Natural killer cell (primary cell): ENCODE data around the gene JADE1. TPM values are rescaled to one million over a fixed set of nuclear protein-coding genes. Genes with fewer than 3 reads are reported as not detected.

ENCODE experiments used
- ATAC-seq, 3 donors: fragments of 150-1000 bp in 2 of 3; fragments of 200-7000 bp in 1 of 3; cut with Tn5 transposase; 1 replicate in 1 of 3; 2 replicates in 2 of 3; pipeline ENCODE4 v1.10.0; 2021; ENCODE audit warnings: mild to moderate bottlenecking in 2 of 3, moderate library complexity in 2 of 3
- DNase-seq, 2 donors: peaks; one replicate each; pipeline versions ENCODE4 v3.0.0 to v3.0.0-alpha.2; 2013 to 2021; ENCODE audit warnings: mixed read lengths in 1 of 2
- H3K27ac ChIP-seq: one replicate; pipeline ENCODE4 v1.5.1; 2013; ENCODE audit warnings: mild to moderate bottlenecking, low read length
- H3K27me3 ChIP-seq: one replicate; pipeline ENCODE4 v1.6.1; 2013; ENCODE audit warnings: low read length; ENCODE audit not compliant: control insufficient read depth, insufficient read depth
- H3K36me3 ChIP-seq: one replicate; pipeline ENCODE4 v1.6.1; 2013; ENCODE audit warnings: low read length; ENCODE audit not compliant: control insufficient read depth, insufficient read depth
- H3K4me1 ChIP-seq: one replicate; pipeline ENCODE4 v1.6.1; 2013; ENCODE audit warnings: low read length; ENCODE audit not compliant: control insufficient read depth, insufficient read depth
- H3K4me3 ChIP-seq: one replicate; pipeline ENCODE4 v1.5.1; 2013; ENCODE audit warnings: low read length
- H3K9me3 ChIP-seq: one replicate; pipeline ENCODE4 v1.6.1; 2013; ENCODE audit warnings: low read length; ENCODE audit not compliant: control insufficient read depth, insufficient read depth
- H3K27ac Mint-ChIP-seq, 2 donors: one replicate each; pipeline ENCODE4 v1.8.0; 2022; ENCODE audit warnings: mild to moderate bottlenecking in 2 of 2, mixed read lengths in 2 of 2, moderate library complexity in 1 of 2
- H3K27me3 Mint-ChIP-seq, 2 donors: one replicate each; pipeline ENCODE4 v1.8.0; 2022; ENCODE audit warnings: low read depth in 2 of 2, mixed read lengths in 2 of 2
- H3K36me3 Mint-ChIP-seq: one replicate; pipeline ENCODE4 v1.8.0; 2022; ENCODE audit warnings: mixed read lengths
- H3K4me1 Mint-ChIP-seq, 2 donors: one replicate each; pipeline ENCODE4 v1.8.0; 2022; ENCODE audit warnings: mixed read lengths in 2 of 2
- H3K4me3 Mint-ChIP-seq: one replicate; pipeline ENCODE4 v1.8.0; 2022; ENCODE audit warnings: mild to moderate bottlenecking, moderate library complexity, mixed read lengths
- H3K9me3 Mint-ChIP-seq, 2 donors: one replicate each; pipeline ENCODE4 v1.8.0; 2022; ENCODE audit warnings: mixed read lengths in 2 of 2
- CTCF ChIP-seq: fragments of 200-600 bp; IDR thresholded peaks from one replicate; pipeline ENCODE4 v1.8.0; 2022; ENCODE audit warnings: antibody characterized with exemption
- WGBS: methylation state at CpG from one replicate; pipeline ENCODE4 v1.1.7; 2013; ENCODE audit warnings: missing lambda C conversion rate; ENCODE audit not compliant: insufficient coverage; 5-methylcytosine and 5-hydroxymethylcytosine counted together
- intact Hi-C: fragments of 100-400 bp; cut with micrococcal nuclease; formaldehyde crosslinking; loops from one replicate; pipeline ENCODE4 v1.14.2; 2022
- total RNA-seq, 4 donors: library from RNA; stranded (reverse); fragments of 120-200 nt in 1 of 4; gene quantifications; one replicate each; pipeline versions ENCODE4 v1.2.3 to v1.2.4, GENCODE V29; 2013 to 2022

JADE1 gene
- total RNA-seq, 3 donors from 2014 or later (not counting 1 experiment from before 2014, with no cell fraction given), result 48.9 to 55.8 (median 52.7) TPM

GRCh38 chr4:128769011-128769410 lies 40.5 kb upstream of the JADE1 start:
- no peak for TF ChIP-seq CTCF
- Histone ChIP-seq H3K27me3 (peaks cover 2% of the 10 kb centered on the region), H3K27ac (no peak overlapping the region), H3K36me3 (no peaks in the 10 kb centered on the region), H3K4me3 (no peak overlapping the region), H3K9me3 (no peaks in the 10 kb centered on the region), H3K4me1 (no peaks in the 10 kb centered on the region)
- Mint-ChIP-seq H3K9me3 (no peaks in the 10 kb centered on the region), H3K27me3 (peaks cover 0 to 6% of the 10 kb centered on the region in 2 donors), H3K27ac (no peak overlapping the region), H3K36me3 (no peaks in the 10 kb centered on the region), H3K4me3 (no peak overlapping the region), H3K4me1 (no peaks in the 10 kb centered on the region)
- no peak for ATAC-seq
- intact Hi-C loops, result no loop called here
- DNase-seq, result no peak

- WGBS, result 71% methylated on average over 3 of the region's 3 CpGs
- peak in 1 of 2 donors; percentile 14 for DNase-seq
- no peak overlapping the region for H3K4me3 ChIP-seq
- Mint-ChIP-seq H3K9me3 (no peaks in the 10 kb centered on the region), H3K4me1 (no peaks in the 10 kb centered on the region), H3K36me3 (no peaks in the 10 kb centered on the region), H3K27me3 (peaks cover 0 to 7% of the 10 kb centered on the region in 2 donors), H3K4me3 (no peak overlapping the region), H3K27ac (no peak overlapping the region)
- H3K9me3 ChIP-seq, result no peaks in the 10 kb centered on the region
- peaks cover 2% of the 10 kb centered on the region for H3K27me3 ChIP-seq
- H3K36me3 ChIP-seq, result no peaks in the 10 kb centered on the region
- no peak for ATAC-seq
- TF ChIP-seq CTCF, result no peak
- no peak overlapping the region for H3K27ac ChIP-seq
- intact Hi-C loops, result no loop called here
- no peaks in the 10 kb centered on the region for H3K4me1 ChIP-seq
Measured at GRCh38 chr4:128770807-128771206, 38.7 kb upstream of the JADE1 start.

DNA sequence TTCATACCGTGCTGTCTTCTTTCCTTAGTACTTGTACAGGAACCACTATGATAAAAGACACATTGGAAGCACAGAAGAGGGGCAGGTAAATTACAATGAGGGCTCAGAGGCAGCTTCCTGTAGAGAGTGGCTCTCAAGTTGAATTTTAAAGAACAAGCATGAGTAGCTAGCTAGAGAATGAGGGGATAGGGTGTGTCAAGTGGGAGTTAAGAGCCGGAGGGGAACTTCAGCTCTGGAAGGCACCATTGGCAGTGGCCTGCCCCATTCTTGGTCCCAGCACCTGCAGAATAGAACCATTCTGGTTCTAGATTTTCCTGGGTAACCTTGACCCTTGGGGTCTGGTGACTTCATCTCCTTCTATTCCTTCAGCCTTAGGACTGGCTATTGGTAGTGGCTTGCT lies 34.0 kb upstream of the JADE1 start:
- Mint-ChIP-seq H3K4me3 (no peak overlapping the region), H3K27ac (no peak overlapping the region), H3K4me1 (no peaks in the 10 kb centered on the region), H3K27me3 (peaks cover 8 to 14% of the 10 kb centered on the region in 2 donors), H3K36me3 (no peaks in the 10 kb centered on the region), H3K9me3 (no peaks in the 10 kb centered on the region)
- H3K27me3 ChIP-seq, result no peaks in the 10 kb centered on the region
- intact Hi-C loops, result no loop called here
- WGBS, result 97% methylated on average over 2 of the region's 2 CpGs
- H3K27ac ChIP-seq, result no peak overlapping the region
- TF ChIP-seq CTCF, result no peak
- H3K4me1 ChIP-seq, result no peaks in the 10 kb centered on the region
- no peak for DNase-seq
- no peak for ATAC-seq
- no peaks in the 10 kb centered on the region for H3K9me3 ChIP-seq
- no peaks in the 10 kb centered on the region for H3K36me3 ChIP-seq
- H3K4me3 ChIP-seq, result no peak overlapping the region

DNA sequence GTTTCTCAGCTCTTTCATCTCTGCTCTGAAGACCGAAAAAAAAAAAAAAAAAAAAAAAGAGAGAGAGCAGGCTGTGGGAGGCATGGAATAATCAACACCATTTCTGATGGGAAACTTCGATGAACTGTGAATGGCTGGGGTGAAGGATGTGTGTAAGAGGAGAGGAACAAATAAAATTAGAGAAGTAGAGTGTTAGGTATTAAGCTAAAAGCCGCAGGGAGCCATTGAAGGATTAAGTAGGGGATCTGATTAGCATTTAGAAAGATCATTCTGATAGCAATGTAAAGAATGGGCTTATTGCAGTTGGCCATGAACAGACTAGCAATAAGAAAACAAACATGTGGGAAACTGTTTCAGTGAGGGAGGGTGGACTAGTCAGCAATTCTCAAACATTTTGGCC lies 33.6 kb upstream of the JADE1 start:
- no peaks in the 10 kb centered on the region for H3K9me3 ChIP-seq
- no peak for TF ChIP-seq CTCF
- no peaks in the 10 kb centered on the region for H3K36me3 ChIP-seq
- H3K36me3 Mint-ChIP-seq, result no peaks in the 10 kb centered on the region
- DNase-seq, result no peak
- H3K4me1 ChIP-seq, result no peaks in the 10 kb centered on the region
- H3K27ac Mint-ChIP-seq, result no peak overlapping the region
- 88% methylated on average over 3 of the region's 3 CpGs for WGBS
- H3K4me1 Mint-ChIP-seq, result no peaks in the 10 kb centered on the region
- no peaks in the 10 kb centered on the region for H3K27me3 ChIP-seq
- H3K27me3 Mint-ChIP-seq, result peaks cover 11 to 16% of the 10 kb centered on the region in 2 donors
- no peak overlapping the region for H3K27ac ChIP-seq
- H3K9me3 Mint-ChIP-seq, result no peaks in the 10 kb centered on the region
- intact Hi-C loops, result no loop called here
- ATAC-seq, result no peak
- no peak overlapping the region for H3K4me3 ChIP-seq
- no peak overlapping the region for H3K4me3 Mint-ChIP-seq
